NB4 (cell line): ENCODE measurements around the gene MYH6.

Source experiments
- TF ChIP-seq, protein P1 (sequence below): IDR thresholded peaks from one replicate; pipeline ENCODE4 v1.5.1; 2012; ENCODE audit warnings: low read depth, low read length
- TF ChIP-seq, protein P2 (sequence below): IDR thresholded peaks from 2 replicates; pipeline ENCODE4 v1.6.1; 2011; ENCODE audit warnings: low read depth, low read length

DNA sequence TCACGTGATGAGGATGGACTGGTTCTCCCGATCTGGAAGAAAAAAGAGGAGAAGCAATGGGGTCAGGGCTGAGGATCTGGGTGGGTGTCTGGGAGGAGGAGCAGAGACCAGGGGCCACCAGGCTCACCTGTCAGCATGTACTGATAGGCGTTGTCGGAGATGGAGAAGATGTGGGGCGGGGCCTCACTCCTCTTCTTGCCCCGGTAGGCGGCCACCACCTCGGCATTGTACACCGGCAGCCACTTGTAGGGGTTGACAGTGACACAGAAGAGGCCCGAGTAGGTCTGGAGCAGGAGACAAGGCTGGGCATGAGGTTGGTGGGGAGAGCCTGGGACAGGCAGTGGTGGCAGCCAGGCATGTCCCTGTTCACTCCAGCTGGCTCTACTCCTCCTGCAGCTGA, 3.0 kb downstream of the MYH6 start:
- TF ChIP-seq, protein P1, sequence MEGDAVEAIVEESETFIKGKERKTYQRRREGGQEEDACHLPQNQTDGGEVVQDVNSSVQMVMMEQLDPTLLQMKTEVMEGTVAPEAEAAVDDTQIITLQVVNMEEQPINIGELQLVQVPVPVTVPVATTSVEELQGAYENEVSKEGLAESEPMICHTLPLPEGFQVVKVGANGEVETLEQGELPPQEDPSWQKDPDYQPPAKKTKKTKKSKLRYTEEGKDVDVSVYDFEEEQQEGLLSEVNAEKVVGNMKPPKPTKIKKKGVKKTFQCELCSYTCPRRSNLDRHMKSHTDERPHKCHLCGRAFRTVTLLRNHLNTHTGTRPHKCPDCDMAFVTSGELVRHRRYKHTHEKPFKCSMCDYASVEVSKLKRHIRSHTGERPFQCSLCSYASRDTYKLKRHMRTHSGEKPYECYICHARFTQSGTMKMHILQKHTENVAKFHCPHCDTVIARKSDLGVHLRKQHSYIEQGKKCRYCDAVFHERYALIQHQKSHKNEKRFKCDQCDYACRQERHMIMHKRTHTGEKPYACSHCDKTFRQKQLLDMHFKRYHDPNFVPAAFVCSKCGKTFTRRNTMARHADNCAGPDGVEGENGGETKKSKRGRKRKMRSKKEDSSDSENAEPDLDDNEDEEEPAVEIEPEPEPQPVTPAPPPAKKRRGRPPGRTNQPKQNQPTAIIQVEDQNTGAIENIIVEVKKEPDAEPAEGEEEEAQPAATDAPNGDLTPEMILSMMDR: no peak
- TF ChIP-seq, protein P2, sequence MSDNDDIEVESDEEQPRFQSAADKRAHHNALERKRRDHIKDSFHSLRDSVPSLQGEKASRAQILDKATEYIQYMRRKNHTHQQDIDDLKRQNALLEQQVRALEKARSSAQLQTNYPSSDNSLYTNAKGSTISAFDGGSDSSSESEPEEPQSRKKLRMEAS: no peak
